Fibroblast of lung (primary cell): ENCODE measurements around the gene NR2F2. TPM values are rescaled to one million over a fixed set of nuclear protein-coding genes. Genes with fewer than 3 reads are reported as not detected.

ENCODE experiments used
- DNase-seq, 2 donors: peaks; one replicate each; pipeline versions ENCODE4 v3.0.0 to v3.0.0-alpha.2; 2010; ENCODE audit warnings: low read depth in 2 of 2
- H2AFZ ChIP-seq: 2 replicates; pipeline ENCODE4 v1.5.1; 2012; ENCODE audit warnings: low read length, control low read depth, inconsistent platforms
- H3K27ac ChIP-seq: 2 replicates; pipeline ENCODE4 v1.5.1; 2011; ENCODE audit warnings: low read length, control low read depth; ENCODE audit not compliant: insufficient read depth
- H3K27me3 ChIP-seq: 2 replicates; pipeline ENCODE4 v1.5.1; 2011; ENCODE audit warnings: mild to moderate bottlenecking, low read length; ENCODE audit not compliant: control insufficient read depth, insufficient read depth
- H3K36me3 ChIP-seq: 2 replicates; pipeline ENCODE4 v1.5.1; 2011; ENCODE audit warnings: low read length; ENCODE audit not compliant: control insufficient read depth, insufficient read depth
- H3K4me1 ChIP-seq: 2 replicates; pipeline ENCODE4 v1.5.1; 2011; ENCODE audit warnings: low read length; ENCODE audit not compliant: control insufficient read depth, insufficient read depth; ENCODE audit errors: extremely low read depth
- H3K4me2 ChIP-seq: 2 replicates; pipeline ENCODE4 v1.5.1; 2011; ENCODE audit warnings: low read length, control low read depth; ENCODE audit not compliant: insufficient read depth; ENCODE audit errors: extremely low read depth
- H3K4me3 ChIP-seq, 4 experiments: fragments of 200-600 bp in 1 of 4; sonication (generic) in 1 of 4; replicated peaks in 1 of 4; 2 replicates each; pipeline ENCODE4 v1.5.1; 2011 to 2016; ENCODE audit warnings: low read length in 4 of 4, low read depth in 3 of 4, mild to moderate bottlenecking in 3 of 4, control low read depth in 2 of 4, inconsistent platforms in 1 of 4, mixed read lengths in 1 of 4; ENCODE audit not compliant: insufficient read depth in 1 of 4; ENCODE audit errors: control extremely low read depth in 1 of 4
- H3K79me2 ChIP-seq: 2 replicates; pipeline ENCODE4 v1.5.1; 2012; ENCODE audit warnings: mild to moderate bottlenecking, low read length, inconsistent platforms; ENCODE audit not compliant: control insufficient read depth, insufficient read depth
- H3K9ac ChIP-seq: 2 replicates; pipeline ENCODE4 v1.5.1; 2011; ENCODE audit warnings: mild to moderate bottlenecking, low read length, control low read depth; ENCODE audit not compliant: insufficient read depth
- H3K9me3 ChIP-seq: 2 replicates; pipeline ENCODE4 v1.5.1; 2012; ENCODE audit warnings: low read depth, low read length; ENCODE audit not compliant: control insufficient read depth, insufficient read depth
- H4K20me1 ChIP-seq: 2 replicates; pipeline ENCODE4 v1.5.1; 2011; ENCODE audit warnings: low read length; ENCODE audit not compliant: control insufficient read depth, insufficient read depth; ENCODE audit errors: extremely low read depth
- CTCF ChIP-seq, 2 donors: IDR thresholded peaks in 1 of 2; conservative IDR thresholded peaks in 1 of 2; 1 replicate in 1 of 2; 2 replicates in 1 of 2; pipeline ENCODE4 v1.5.1; 2011 to 2012; ENCODE audit warnings: low read length in 2 of 2, control low read depth in 1 of 2, inconsistent platforms in 1 of 2, low read depth in 1 of 2, mild to moderate bottlenecking in 1 of 2
- EZH2 ChIP-seq: IDR thresholded peaks from 2 replicates; pipeline ENCODE4 v1.5.1; 2012; ENCODE audit warnings: low read length, control low read depth, mild to moderate bottlenecking; ENCODE audit errors: missing control alignments
- polyA plus RNA-seq, 2 donors: library from polyadenylated mRNA; depleted of rRNA in 1 of 2; stranded (reverse) in 1 of 2; unstranded in 1 of 2; fragments of >200 nt; gene quantifications; 2 replicates each; pipeline ENCODE4 v1.2.1, GENCODE V29; 2011 to 2012; ENCODE audit warnings: missing spikeins in 1 of 2
- total RNA-seq: library from RNA; depleted of rRNA; stranded (reverse); fragments of >200 nt; gene quantifications from 2 replicates; pipeline ENCODE4 v1.2.1, GENCODE V29; 2014

Gene NR2F2
- total and polyA plus RNA-seq, 2 donors (not counting 1 experiment from before 2014, with no cell fraction given): 15.7 to 130 TPM

- peak overlapping the region; percentile 48 for H3K9ac ChIP-seq
- no peaks in the 10 kb centered on the region for H3K9me3 ChIP-seq
- peaks cover 90% of the 10 kb centered on the region for H3K79me2 ChIP-seq
- H3K27me3 ChIP-seq: no peaks in the 10 kb centered on the region
- peaks cover 13% of the 10 kb centered on the region for H3K4me1 ChIP-seq
- peak overlapping the region; percentile 68 for H3K4me2 ChIP-seq
- TF ChIP-seq CTCF (conservative IDR thresholded peaks at IDR 0.05 in 1 of 2, IDR thresholded peaks at IDR 0.05 in 1 of 2; ENCODE audit: low read depth in 1 of 2, low read length in 2 of 2) (no peak), EZH2 (no peak)
- no peak overlapping the region for H2AFZ ChIP-seq
- H4K20me1 ChIP-seq: no peaks in the 10 kb centered on the region
- peaks cover 8% of the 10 kb centered on the region for H3K36me3 ChIP-seq
- peak; percentile 66 to 92 for DNase-seq
- no peak overlapping the region for H3K4me3 ChIP-seq
- peak overlapping the region; percentile 79 for H3K27ac ChIP-seq
Observed at GRCh38 chr15:96352604-96353405, 22.3 kb downstream of the NR2F2 start.

- Histone ChIP-seq H4K20me1 (no peaks in the 10 kb centered on the region), H3K27ac (peak overlapping the region; percentile 79), H3K4me1 (peaks cover 12% of the 10 kb centered on the region), H3K4me2 (peak overlapping the region; percentile 68), H3K79me2 (peaks cover 90% of the 10 kb centered on the region), H3K9me3 (no peaks in the 10 kb centered on the region), H3K27me3 (no peaks in the 10 kb centered on the region), H2AFZ (no peak overlapping the region), H3K36me3 (peaks cover 8% of the 10 kb centered on the region), H3K9ac (peak overlapping the region; percentile 53), H3K4me3 (peak overlapping the region; percentile 43 to 82 (median 62))
- TF ChIP-seq CTCF (conservative IDR thresholded peaks at IDR 0.05 in 1 of 2, IDR thresholded peaks at IDR 0.05 in 1 of 2; ENCODE audit: low read depth in 1 of 2, low read length in 2 of 2) (no peak), EZH2 (no peak)
- no peak for DNase-seq
Observed at GRCh38 chr15:96353416-96353929, 23.0 kb downstream of the NR2F2 start.

GRCh38 chr15:96353930-96354730 lies 23.6 kb downstream of the NR2F2 start:
- Histone ChIP-seq H3K9me3 (no peaks in the 10 kb centered on the region), H2AFZ (no peak overlapping the region), H3K79me2 (peaks cover 90% of the 10 kb centered on the region), H3K9ac (peak overlapping the region; percentile 87), H3K27ac (peak overlapping the region; percentile 79), H3K27me3 (no peaks in the 10 kb centered on the region), H3K4me2 (peak overlapping the region; percentile 68), H3K4me1 (peaks cover 10% of the 10 kb centered on the region), H4K20me1 (no peaks in the 10 kb centered on the region), H3K36me3 (peaks cover 8% of the 10 kb centered on the region), H3K4me3 (peak overlapping the region; percentile 43 to 82 (median 62))
- no peak for TF ChIP-seq EZH2
- TF ChIP-seq CTCF (conservative IDR thresholded peaks at IDR 0.05 in 1 of 2, IDR thresholded peaks at IDR 0.05 in 1 of 2; ENCODE audit: low read depth in 1 of 2, low read length in 2 of 2): peak; percentile 62 to 68
- DNase-seq: peak; percentile 67 to 73
